K562 (cell line): ENCODE results near the gene IQCF6.

ENCODE experiments used
- RCOR1 ChIP-seq, 2 experiments: IDR thresholded peaks; 2 replicates each; pipeline ENCODE4 v1.6.1; 2012; ENCODE audit warnings: low read depth in 2 of 2, low read length in 2 of 2, borderline replicate concordance in 1 of 2, improper control_type of control experiment in 1 of 2
- SP1 ChIP-seq: sonication (generic); formaldehyde crosslinking; IDR thresholded peaks from 2 replicates; pipeline ENCODE4 v1.8.1; 2022; ENCODE audit warnings: mild to moderate bottlenecking, missing genetic modification reagents
- TAF7 ChIP-seq: fragments of 450-650 bp; IDR thresholded peaks from 2 replicates; pipeline ENCODE4 v1.6.1; 2016; ENCODE audit warnings: missing genetic modification characterization, missing compliant biosample characterization
- TF ChIP-seq, protein P1 (sequence below), 3 experiments: IDR thresholded peaks in 2 of 3; conservative IDR thresholded peaks in 1 of 3; 2 replicates each; pipeline ENCODE4 v1.5.1; 2011 to 2012; ENCODE audit warnings: low read length in 3 of 3, mild to moderate bottlenecking in 3 of 3, control low read depth in 2 of 3, improper control_type of control experiment in 1 of 3, inconsistent platforms in 1 of 3, low read depth in 1 of 3, mixed read lengths in 1 of 3, moderate library complexity in 1 of 3; ENCODE audit not compliant: insufficient read depth in 2 of 3

DNA sequence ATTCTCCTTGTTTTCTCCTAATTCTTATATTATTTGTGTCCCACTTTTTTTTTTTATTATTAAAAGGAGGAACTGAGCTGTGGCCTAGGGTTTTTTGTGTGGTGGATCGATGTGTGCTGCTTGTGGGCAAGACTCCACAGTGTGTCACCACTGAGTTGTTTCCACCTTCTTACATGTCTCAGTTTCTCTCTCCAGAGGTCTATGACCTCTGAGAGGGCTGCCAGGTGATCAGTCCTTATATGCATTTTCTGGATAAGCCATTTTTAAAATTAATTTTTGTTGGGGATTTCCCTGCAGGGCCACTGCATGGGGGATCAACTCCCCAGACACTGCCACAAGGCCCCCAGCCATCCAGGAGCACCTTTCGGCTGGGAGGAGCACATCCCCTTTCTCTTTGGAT lies 27.8 kb downstream of the IQCF6 start:
- TF ChIP-seq, protein P1, sequence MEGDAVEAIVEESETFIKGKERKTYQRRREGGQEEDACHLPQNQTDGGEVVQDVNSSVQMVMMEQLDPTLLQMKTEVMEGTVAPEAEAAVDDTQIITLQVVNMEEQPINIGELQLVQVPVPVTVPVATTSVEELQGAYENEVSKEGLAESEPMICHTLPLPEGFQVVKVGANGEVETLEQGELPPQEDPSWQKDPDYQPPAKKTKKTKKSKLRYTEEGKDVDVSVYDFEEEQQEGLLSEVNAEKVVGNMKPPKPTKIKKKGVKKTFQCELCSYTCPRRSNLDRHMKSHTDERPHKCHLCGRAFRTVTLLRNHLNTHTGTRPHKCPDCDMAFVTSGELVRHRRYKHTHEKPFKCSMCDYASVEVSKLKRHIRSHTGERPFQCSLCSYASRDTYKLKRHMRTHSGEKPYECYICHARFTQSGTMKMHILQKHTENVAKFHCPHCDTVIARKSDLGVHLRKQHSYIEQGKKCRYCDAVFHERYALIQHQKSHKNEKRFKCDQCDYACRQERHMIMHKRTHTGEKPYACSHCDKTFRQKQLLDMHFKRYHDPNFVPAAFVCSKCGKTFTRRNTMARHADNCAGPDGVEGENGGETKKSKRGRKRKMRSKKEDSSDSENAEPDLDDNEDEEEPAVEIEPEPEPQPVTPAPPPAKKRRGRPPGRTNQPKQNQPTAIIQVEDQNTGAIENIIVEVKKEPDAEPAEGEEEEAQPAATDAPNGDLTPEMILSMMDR (IDR thresholded peaks at IDR 0.05 in 2 of 3, conservative IDR thresholded peaks at IDR 0.05 in 1 of 3; ENCODE audit: insufficient read depth in 2 of 3, low read depth in 1 of 3, low read length in 3 of 3) = no peak
- TF ChIP-seq SP1 (CRISPR knock-in tag) = no peak
- no peak for TF ChIP-seq RCOR1 (IDR thresholded peaks at IDR 0.05; ENCODE audit: borderline replicate concordance in 1 of 2, low read depth in 2 of 2, low read length in 2 of 2)
- no peak for TF ChIP-seq TAF7 (tag)
